COLO668 (cell line): ENCODE measurements around the gene SNX33.
"Not testable (repeated sequence)": the region's sequence is repeated elsewhere in the genome, so short reads cannot be mapped to it uniquely, and the experiment has no call there.

Source experiments
- DNase-seq: peaks from one replicate; lab custom pipeline; 2025; ENCODE audit not compliant: unreplicated experiment; lab: John Stamatoyannopoulos, UW

SNX33 gene

DNA sequence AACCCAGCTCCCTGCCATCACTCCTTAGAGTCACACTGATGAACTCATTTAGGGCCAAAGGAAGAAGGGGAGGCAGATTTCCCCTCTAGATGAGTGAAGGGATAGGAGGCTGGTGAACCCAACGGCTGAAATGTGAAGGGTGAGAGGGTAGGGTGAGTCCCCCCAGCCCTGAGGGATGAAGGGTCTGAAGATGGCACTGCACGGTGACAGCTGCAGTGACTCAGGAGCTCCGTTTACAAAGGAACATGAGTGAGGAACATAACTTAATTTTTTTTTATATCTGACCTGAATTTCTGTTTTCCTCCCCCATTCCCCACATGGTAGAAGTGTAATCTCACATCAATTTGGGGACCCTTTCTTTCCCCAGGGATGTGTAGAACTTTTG is 14.0 kb downstream of the SNX33 start:
- no peak for DNase-seq

DNA sequence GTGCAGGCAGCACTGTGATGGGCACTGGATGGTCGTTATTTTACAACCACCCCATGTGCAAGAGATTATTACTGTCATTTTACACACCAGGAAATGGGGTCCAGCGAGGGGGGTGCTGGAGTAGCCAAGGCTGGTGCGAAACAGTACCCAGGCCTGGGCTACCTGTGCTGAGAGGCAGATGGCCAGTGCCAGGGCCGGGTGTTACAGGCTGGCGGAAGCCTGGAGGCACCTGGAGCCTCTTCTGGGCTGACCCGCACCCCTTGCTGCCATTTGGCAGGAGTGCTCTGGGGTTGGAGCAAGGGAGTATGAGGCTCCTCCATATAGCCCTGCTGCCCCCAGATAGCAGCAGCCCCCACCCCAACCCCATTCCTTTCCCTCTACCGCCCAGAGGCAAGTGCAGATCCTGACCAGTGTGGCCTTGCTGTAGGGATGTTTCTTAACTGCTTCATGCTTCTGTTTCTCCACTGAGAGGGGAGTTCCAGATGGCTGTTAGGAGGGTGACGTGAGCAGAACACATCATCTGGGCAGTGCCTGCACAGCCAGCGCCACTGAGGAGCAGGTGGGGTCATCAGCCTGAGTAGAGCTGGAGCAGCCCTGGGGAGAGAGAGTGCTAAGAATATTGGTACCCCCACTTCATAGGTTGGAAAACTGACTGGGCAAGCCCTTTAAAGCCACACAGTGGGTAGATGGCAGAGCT is 15.3 kb downstream of the SNX33 start:
- no peak for DNase-seq

DNA sequence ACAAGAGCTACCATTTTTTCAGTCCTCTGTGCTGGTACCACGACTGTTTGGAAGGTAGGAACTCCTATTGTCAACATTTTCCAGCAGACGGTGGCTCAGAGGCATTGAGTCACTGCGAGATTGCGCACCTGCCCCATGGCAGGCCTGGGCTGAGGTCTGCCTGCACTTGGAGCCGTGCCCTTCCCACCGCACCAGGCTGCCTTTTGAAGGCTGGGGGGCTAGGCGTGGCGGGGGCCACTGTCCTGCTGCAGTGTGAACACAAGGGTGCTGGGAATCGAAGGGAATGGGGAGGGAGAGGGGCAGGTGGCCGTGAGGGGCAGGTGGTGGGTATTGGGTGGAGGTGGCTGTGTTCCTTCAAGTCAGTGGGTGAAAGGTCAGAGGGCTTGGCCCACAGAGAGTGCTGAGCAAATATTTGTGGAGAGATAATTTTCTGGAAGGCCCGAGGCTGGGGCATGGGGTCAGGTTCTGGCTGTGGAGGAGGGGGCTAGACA is 16.3 kb downstream of the SNX33 start:
- DNase-seq, result peak; percentile 82

DNA sequence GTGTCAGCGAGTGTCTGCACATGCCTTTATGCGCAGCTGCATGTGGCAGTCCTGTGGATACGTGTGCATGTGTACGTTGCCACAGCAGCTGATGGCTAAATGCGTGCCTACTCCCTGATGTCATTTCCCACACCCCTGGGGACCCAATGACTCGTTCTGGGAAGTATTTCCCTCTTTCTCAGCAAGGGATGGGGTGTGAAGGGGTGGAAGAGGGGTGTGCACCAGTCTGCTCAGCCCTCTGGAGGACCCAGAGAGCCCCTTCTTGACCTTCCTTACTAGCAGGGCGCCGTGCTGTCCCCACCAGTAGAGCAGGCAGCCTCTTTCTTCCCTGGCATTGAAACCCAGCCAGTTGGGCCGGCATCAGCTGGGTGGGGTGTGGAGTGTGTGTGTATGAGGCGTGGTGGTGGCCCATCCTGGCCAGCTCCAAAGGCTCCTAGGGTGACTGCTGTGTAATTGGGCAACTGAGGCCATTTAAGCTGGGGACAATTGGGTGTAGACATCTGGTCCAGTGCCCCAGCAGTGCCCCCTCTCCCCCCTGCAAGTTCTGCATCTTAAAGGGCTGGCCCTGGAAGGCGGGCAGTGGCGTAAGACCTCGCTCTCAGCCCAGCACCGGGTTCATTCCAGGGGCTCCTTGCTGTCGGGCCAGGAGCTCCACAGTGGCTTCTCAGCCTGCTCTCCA is 19.2 kb downstream of the SNX33 start:
- DNase-seq, result peak; percentile 49

DNA sequence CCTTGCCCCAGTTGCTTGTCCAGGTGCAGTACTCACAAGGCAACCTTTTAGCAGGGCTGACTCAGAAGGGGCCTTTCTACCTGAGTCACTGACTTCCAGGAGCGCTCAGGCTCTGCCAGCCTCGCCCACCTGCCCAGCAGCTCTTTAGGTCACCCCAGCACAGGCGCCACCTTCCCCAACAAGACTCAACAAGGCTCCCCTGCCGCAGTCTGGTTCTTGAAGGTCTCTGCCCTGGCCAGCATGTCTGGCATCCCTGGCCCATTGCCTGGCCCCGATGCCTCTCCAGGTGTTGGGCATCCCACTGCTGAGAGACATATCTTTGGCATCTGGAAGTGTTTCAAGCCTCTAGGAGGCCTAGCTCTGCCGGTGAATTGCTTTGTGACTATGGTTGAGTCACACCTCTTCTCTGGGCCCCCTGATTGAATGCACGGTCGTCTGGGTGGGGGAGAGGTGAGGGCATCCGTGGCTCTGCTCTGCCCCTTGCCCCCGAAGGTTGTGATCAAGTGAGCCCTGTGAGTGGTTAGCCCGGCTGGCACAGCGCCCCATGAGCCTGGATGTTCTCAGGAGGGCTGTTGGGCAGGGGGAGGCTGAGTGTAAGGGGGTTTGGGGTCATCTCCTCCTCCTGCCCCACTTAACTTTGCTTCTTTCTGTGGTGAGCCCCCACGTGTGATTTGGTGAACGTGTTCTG is 21.6 kb downstream of the SNX33 start:
- no peak for DNase-seq

DNA sequence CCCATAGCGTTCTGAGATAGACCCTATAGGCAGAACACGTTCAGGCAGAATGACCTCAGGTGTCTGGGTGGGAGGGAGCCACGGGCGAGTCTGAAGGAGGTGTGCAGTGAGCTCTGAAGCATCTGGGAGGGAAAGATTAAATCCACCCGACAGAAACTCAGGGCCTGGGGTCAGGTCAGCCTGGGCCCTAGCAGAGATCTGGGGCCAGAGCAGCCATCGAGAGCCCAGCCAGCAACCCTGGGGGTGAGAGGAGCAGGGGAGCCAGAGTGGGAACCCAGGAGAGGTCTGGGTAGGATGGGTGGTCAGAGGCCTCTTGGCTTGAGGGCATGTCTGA is 22.1 kb downstream of the SNX33 start:
- no peak for DNase-seq

DNA sequence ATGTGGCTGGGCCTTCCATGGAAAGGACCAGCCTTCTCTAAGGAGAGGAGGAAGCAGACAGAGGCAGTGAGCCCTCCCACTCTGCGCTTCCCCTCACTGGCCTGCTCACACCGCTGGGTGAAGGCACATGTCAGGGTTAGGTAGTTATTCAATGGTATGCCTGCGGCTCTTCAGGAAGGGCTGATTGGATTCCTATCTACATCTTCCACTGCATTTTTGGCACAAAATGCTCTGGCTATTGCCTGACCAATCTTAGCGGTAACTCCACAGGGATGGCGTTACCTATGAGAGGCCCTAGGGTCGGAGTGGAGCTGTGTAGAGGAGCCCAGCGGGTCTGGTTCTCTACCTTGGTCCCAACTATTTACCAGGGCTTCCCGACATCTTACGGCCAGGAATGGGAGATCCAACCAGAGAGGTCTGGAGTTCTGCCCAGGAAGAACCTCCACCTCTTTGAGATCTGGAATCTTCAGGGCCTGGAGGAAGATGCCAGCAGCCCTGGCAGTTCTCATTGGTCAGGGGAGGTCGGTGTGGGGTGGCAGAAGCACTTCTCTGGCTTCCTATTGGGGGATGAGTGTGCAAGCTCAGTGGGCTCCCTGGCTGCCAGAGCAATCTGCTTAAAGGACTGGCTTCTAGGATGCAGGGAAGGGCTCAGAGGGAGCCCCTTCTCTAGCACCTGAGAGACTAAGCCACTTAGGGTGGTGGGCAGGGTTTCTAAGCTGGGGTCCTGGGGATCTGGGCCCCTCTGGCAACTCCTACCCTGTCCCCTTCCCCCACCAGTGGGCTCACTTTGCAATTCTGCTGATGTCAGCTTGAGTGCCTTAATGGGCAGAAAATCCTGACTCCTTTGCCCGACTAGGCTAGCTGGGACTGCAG is 24.3 kb downstream of the SNX33 start:
- no peak for DNase-seq

DNA sequence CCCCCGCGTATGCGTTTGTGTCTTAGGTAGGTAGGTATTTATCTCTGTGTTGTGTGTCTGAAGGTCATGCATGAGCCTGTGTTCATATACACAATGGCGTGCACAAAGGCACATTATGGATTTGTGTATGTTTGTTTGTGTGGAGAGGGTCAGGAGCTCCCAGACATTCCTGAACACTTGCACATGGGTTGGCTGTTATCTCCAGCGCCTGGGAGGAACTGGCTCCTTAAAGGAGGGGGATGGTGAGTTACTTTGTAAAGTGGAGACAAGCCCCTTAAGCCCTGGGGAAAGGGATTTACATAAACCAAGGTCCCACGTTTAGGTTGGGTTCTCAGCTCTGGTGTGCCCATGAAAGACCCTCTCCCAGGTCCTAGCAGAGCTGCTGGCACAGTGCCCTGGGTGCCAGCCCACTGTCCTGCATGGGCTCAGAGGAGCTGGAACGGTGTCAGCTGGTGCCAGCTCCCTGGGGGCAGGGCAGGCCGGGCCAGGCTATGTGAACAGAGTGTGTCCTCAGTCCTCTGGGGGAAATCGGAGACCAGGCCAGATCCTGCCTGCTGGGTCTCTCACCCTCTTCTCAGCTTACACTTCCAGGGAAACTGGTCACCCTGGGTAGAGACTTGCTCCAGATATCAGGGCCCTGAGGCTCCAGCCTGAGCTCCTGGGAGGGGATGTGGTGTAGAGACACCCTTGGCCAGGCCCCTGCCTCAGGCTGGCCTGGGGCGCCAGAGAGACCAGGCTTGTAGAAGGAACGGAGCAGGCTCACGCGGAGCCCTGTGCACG is 25.1 kb downstream of the SNX33 start:
- no peak for DNase-seq

DNA sequence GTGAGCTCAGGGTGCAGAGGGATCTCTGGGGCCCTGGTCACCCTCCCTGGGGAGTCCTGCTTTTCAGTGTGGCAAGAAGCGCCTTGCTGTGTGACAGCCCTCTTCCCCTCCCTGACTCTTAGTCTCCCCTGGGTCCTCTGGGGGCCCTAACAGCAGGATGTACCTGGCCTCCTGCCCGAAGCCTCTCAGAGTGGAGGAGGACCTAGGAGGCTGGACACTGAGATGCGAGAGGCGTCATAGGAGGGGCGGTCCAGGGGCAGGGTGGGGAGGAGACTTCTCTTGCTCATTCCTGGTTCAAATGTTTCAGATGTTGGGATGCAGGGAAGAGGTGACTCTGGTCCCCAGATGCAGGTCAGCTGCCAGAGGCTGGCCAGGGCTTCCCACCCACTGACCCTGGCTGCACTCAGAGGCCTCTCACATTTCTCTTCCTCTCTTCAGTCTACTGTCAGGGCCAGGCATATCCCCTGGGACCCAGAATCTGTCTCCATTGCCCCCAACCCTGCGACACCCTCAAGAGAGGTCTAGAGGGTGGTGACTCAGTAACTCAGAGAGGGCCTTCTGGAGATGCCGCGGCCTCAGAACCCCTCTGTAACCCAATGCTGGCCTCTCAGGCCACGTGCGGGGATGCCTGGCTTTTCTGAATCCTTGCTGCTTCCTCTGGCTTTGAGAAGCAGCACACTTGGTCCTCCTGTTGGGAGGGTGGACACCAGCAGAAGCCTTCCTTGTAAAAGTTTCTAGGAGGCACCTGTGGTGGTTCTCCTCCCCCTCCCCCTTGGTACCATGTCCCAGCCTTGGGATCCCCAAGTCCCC is 25.9 kb downstream of the SNX33 start:
- DNase-seq, result no peak

DNA sequence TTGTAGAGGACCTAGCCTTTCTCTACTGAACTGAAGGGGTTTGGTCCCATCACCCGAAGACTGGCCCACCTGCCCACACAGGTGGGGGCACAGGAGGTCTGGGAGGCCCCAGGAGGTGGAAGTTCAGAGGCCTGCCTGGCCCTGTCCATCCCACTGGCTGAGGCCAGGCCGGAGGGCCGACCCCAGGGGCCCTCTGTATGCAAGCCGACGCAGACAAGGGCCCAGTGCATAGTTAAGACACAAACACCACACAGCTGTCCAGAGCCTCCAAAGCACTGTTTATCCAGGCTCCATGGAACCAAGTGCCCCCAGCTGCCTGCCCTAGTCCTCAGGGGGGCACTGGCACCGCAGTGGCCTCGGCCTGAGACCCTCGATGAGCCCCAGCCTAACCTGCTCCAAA is 26.7 kb downstream of the SNX33 start:
- DNase-seq, result no peak

DNA sequence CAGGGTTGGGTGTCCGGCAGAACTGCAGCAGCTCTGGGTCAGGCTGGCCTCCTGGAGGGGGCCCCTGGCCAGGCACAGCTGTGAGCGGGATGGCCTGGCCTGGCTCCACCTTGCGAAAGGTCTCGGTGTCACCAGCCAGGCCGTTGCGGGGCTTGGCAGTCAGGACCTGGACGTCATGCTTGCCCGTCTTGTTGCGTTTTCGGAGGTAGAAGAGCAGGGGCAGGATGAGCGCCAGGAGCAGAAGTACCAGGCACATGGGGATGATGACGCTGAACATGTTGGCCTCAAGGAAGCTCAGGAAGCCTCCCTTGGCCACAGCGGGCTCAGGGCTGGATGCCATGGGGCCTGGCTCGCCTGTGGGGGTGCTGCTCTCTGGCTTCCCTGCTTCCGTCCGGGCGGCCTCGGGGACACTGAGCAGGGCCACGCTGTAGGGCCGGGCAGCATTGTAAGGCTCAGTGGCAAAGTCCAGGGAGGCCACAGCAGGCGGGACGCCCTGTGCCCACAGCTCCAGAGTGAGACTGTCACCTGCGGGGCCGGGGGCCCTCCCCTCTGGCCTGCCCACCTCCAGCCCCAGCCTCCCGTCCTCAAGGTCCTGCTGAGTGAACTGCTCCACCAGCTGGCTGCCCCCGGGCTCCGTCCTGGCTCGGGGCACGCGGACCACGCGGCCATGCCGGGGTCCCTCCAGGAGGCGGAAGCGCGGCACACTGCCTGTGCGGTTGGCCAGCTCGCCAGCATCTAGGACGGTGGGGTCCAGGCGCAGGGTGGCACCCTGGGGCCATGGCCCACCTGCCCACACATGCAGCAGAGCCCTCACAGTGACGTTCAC is 28.1 kb downstream of the SNX33 start:
- DNase-seq, result no peak

DNA sequence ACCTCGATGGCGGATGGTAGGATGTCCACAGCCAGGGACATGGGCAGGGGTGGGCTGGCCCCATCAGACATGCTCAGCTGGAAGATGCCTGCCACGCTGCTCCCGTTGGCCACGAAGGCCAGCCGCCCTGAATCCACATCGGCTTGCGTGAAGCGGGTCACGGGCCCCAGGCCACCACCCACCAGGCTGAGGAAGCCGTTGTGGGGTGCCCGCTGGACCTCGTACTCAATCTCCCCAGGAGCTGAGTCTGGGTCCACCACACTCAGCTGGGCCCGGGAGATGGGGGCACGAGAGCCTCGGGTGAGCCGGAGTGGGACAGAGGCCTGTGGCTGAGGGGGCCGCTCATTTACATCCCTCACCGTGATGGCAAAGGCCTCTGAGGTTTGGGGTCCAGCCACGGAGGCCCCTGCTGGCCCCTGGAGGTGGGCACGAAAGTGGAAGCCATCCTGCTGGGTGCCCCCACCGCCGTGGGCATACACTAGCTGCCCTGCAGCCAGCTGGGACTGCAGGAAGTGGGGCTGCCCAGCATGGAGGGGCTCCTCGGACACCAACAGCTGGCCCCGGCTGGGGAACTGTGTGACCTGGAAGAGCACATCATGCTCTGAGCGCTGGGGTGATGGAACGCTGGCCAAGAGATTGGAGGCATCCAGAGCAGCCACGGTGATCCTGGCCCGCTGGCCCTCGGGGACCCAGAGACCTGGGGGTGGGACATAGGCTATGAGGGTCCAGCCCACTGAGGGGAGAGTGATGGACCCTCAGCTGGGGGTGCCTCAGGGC is 29.2 kb downstream of the SNX33 start:
- no peak for DNase-seq

DNA sequence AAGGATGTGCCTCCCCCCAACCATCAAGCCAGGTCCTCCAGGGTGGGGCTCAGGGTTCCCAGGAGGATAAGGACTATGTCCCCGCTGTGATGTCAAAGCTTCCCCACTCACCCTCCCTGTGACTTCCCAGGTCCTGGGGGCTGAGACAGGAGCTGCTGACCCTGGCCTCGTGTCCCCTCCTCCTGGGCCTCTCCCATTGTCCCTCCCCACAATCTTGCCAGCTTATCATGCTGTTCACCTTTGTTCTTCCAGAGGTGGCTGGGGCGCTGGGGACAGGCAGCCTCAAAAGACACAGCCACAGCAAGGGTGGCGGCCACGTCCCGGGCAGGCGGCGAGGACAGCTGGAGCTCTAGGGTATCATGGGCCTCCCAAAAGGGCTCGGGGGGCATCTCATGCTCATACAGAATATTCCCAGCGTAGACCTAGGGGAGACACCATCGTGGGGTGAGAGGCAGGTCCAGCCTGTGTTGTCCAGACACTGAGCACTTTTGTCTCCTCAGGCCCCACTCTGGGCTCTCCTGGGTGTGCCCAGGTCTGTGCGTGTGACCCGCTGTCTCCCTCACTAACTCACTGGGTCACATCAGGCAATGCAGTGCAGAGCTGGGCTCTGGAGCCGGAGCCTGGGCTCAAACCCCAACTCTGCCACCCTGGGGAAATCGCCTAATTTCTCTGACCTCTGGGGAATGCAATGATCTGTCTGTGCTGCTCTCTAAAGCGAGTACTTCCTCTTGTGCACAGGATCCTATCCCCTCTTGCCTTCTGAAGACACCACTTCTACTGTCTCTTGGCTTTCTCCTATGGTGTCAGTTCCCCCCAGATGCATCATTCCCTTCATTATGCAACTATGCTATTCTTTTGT is 30.0 kb downstream of the SNX33 start:
- DNase-seq, result no peak

DNA sequence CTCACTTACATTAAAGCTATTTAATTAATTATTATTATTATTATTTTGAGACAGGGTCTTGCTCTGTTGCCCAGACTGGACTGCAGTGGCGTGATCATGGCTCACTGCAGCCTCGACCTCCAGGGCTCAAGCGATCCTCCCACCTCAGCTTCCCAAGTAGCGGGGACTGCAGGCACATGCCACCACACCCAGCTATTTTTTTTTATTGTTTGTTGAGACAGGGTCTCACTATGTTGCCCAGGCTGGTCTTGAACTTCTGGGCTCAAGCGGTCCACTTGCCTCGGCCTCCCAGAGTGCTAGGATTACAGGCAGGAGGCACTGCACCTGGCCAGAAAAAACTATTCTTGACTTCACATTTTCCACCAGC is 30.6 kb downstream of the SNX33 start:
- not testable (repeated sequence) for DNase-seq

DNA sequence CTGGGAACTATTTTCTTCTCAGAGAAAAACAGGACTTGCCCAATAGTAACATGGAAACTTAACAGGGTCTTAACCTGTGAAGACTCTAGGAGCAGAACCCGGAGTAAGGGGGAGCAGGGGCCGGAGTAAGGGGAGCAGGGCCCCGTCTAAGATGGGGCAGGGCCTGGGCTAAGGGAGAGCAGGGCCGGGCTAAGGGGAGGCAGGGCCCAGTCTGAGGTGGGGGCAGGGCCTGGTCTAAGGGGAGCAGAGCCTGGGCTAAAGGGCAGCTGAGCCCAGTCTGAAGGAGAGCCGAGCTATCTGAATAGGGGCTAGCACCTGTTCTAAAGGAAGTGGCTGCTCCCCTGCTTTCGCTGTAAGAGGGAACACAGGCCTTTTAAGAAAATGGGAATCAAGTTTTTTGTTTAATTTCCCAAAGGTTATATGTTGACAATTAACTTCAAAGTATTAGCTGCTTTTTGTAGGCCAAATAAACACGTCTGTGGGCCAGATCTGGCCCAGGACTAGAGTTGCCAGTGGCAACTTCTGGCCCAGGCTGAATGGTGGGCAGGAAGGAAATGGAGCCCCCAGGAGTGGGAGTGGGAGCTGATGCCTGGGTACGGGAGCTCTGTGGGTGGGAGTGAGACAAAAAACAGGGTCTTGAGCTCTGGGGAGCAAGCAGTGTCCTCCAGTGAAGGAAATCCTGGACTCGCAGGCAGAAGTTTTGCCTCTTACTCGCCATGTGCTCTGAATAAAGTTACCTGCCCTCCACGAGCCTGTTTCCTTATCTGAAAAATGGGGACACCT is 32.5 kb downstream of the SNX33 start:
- no peak for DNase-seq
